H1 (cell line): ENCODE measurements around the gene GNAO1. TPM values are rescaled to one million over a fixed set of nuclear protein-coding genes. Genes with fewer than 3 reads are reported as not detected.

ENCODE experiments used
- TCF12 ChIP-seq: IDR thresholded peaks from 2 replicates; pipeline ENCODE4 v1.6.1; 2011; ENCODE audit warnings: low read depth, mild to moderate bottlenecking, low read length
- polyA plus RNA-seq, 7 experiments: library from polyadenylated mRNA; depleted of rRNA in 3 of 7; stranded (reverse) in 5 of 7; unstranded in 2 of 7; fragments of >200 nt in 5 of 7; fragments of 200-250 nt in 2 of 7; gene quantifications; 1 replicate in 5 of 7; 2 replicates in 1 of 7; 4 replicates in 1 of 7; pipeline versions ENCODE4 v1.2.1 to v1.2.3, GENCODE V29; 2011 to 2013; ENCODE audit warnings: missing spikeins in 2 of 7, mixed read lengths in 2 of 7
- total RNA-seq: library from RNA; stranded (reverse); fragmentation: NEBNext Ultra II Directional; extraction: Animal tissue kit (Norgen Biotek cat#: 25700); gene quantifications from 2 replicates; pipeline ENCODE4 v1.2.1, GENCODE V29; 2021
- TF ChIP-seq, protein P1 (sequence below): IDR thresholded peaks from 2 replicates; pipeline ENCODE4 v1.6.1; 2011; ENCODE audit warnings: low read length, improper control_type of control experiment
- TF ChIP-seq, protein P2 (sequence below), 3 experiments: IDR thresholded peaks; 1 replicate in 2 of 3; 2 replicates in 1 of 3; pipeline versions ENCODE4 v1.5.1 to v1.6.1; 2011; ENCODE audit warnings: low read length in 3 of 3, mild to moderate bottlenecking in 3 of 3, inconsistent platforms in 2 of 3, low read depth in 1 of 3, moderate library complexity in 1 of 3; ENCODE audit not compliant: insufficient read depth in 1 of 3; ENCODE audit errors: control extremely low read depth in 1 of 3

The GNAO1 gene
- total and polyA plus RNA-seq, 2 of the 8 experiments (the other 6 are each of a cell fraction or from before 2014, with no cell fraction given) = 6.7 to 34.4 TPM

GRCh38 chr16:56203052-56203451, 11.8 kb downstream of the GNAO1 start (continued):
- TF ChIP-seq, protein P1, sequence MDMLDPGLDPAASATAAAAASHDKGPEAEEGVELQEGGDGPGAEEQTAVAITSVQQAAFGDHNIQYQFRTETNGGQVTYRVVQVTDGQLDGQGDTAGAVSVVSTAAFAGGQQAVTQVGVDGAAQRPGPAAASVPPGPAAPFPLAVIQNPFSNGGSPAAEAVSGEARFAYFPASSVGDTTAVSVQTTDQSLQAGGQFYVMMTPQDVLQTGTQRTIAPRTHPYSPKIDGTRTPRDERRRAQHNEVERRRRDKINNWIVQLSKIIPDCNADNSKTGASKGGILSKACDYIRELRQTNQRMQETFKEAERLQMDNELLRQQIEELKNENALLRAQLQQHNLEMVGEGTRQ = peak; percentile 86
- TF ChIP-seq, protein P2, sequence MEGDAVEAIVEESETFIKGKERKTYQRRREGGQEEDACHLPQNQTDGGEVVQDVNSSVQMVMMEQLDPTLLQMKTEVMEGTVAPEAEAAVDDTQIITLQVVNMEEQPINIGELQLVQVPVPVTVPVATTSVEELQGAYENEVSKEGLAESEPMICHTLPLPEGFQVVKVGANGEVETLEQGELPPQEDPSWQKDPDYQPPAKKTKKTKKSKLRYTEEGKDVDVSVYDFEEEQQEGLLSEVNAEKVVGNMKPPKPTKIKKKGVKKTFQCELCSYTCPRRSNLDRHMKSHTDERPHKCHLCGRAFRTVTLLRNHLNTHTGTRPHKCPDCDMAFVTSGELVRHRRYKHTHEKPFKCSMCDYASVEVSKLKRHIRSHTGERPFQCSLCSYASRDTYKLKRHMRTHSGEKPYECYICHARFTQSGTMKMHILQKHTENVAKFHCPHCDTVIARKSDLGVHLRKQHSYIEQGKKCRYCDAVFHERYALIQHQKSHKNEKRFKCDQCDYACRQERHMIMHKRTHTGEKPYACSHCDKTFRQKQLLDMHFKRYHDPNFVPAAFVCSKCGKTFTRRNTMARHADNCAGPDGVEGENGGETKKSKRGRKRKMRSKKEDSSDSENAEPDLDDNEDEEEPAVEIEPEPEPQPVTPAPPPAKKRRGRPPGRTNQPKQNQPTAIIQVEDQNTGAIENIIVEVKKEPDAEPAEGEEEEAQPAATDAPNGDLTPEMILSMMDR (IDR thresholded peaks at IDR 0.05; ENCODE audit: control extremely low read depth in 1 of 3, insufficient read depth in 1 of 3, low read depth in 1 of 3, low read length in 3 of 3) = peak; percentile 44 to 49 (median 48)
- TF ChIP-seq TCF12 = no peak
